PC-3 (cell line): Measurements from ENCODE around the gene CD52. TPM values are rescaled to one million over a fixed set of nuclear protein-coding genes. Genes with fewer than 3 reads are reported as not detected.

Experiments
- ATAC-seq: fragments of 200-7000 bp; cut with Tn5 transposase; 2 replicates; pipeline ENCODE4 v1.9.1; 2020; ENCODE audit warnings: mild to moderate bottlenecking, moderate library complexity
- BruUV-seq: library from RNA; stranded (reverse); fragments of 400-500 nt; replicated peaks from 2 replicates; lab custom pipeline; 2021; lab: Mats Ljungman, UMichigan
- CTCF ChIA-PET: fragments of 300-600 bp; sonication (Branson Sonifier 250); formaldehyde crosslinking; loops from one replicate; lab custom pipeline; 2022; ENCODE audit warnings: antibody characterized with exemption; lab: Charles Lee
- POLR2A ChIA-PET: fragments of 300-600 bp; sonication (Branson Sonifier 250); formaldehyde crosslinking; loops from one replicate; lab custom pipeline; 2022; ENCODE audit warnings: antibody characterized with exemption; ENCODE audit not compliant: unreplicated experiment; lab: Charles Lee
- DNase-seq: peaks from one replicate; pipeline ENCODE4 v3.0.0-alpha.2; 2015
- H2AFZ ChIP-seq: fragments of 300-600 bp; sonication (generic); 2 replicates; pipeline ENCODE4 v1.6.0; 2016; ENCODE audit warnings: antibody characterized with exemption, low read length
- H3F3A ChIP-seq: fragments of 300-600 bp; sonication (generic); one replicate; pipeline ENCODE4 v1.6.0; 2017; ENCODE audit warnings: antibody characterized with exemption, low read length, control low read depth, mild to moderate bottlenecking; ENCODE audit not compliant: unreplicated experiment
- H3K27ac ChIP-seq: fragments of 300-600 bp; sonication (generic); 2 replicates; pipeline ENCODE4 v1.5.1; 2016; ENCODE audit warnings: mild to moderate bottlenecking, low read length
- H3K27me3 ChIP-seq: fragments of 300-600 bp; sonication (generic); 2 replicates; pipeline ENCODE4 v1.6.1; 2016; ENCODE audit warnings: low read length, mixed read lengths
- H3K36me3 ChIP-seq: fragments of 300-600 bp; sonication (generic); 2 replicates; pipeline ENCODE4 v1.6.1; 2016; ENCODE audit warnings: low read depth, mixed run types, low read length, mixed read lengths
- H3K4me1 ChIP-seq: fragments of 300-600 bp; sonication (generic); 2 replicates; pipeline ENCODE4 v1.5.1; 2016; ENCODE audit warnings: low read length; ENCODE audit not compliant: insufficient read depth
- H3K4me2 ChIP-seq: fragments of 300-600 bp; sonication (generic); 2 replicates; pipeline ENCODE4 v1.6.0; 2016; ENCODE audit warnings: low read length
- H3K4me3 ChIP-seq: fragments of 300-600 bp; sonication (generic); 2 replicates; pipeline ENCODE4 v1.5.1; 2016; ENCODE audit warnings: mild to moderate bottlenecking, low read length, mixed read lengths
- H3K79me2 ChIP-seq: fragments of 300-600 bp; sonication (generic); 2 replicates; pipeline ENCODE4 v1.6.1; 2017; ENCODE audit warnings: low read length, mixed read lengths
- H3K9ac ChIP-seq: fragments of 300-600 bp; sonication (generic); 2 replicates; pipeline ENCODE4 v1.6.0; 2016; ENCODE audit warnings: mild to moderate bottlenecking, low read length
- H3K9me2 ChIP-seq: fragments of 300-600 bp; sonication (generic); replicated peaks from 2 replicates; pipeline ENCODE4 v1.6.1; 2016; ENCODE audit warnings: mixed run types, low read length, mixed read lengths
- H3K9me3 ChIP-seq: fragments of 300-600 bp; sonication (generic); 2 replicates; pipeline ENCODE4 v1.6.1; 2016; ENCODE audit warnings: low read length, mixed read lengths
- H4K20me1 ChIP-seq: fragments of 300-600 bp; sonication (generic); 2 replicates; pipeline ENCODE4 v1.6.1; 2016; ENCODE audit warnings: low read length, mixed read lengths
- CTCF ChIP-seq: fragments of 300-600 bp; sonication (generic); conservative IDR thresholded peaks from 2 replicates; pipeline ENCODE4 v1.5.1; 2017; ENCODE audit warnings: antibody characterized with exemption, low read depth, mild to moderate bottlenecking, low read length
- EZH2 ChIP-seq: fragments of 300-600 bp; sonication (generic); IDR thresholded peaks from one replicate; pipeline ENCODE4 v1.6.1; 2017; ENCODE audit warnings: antibody characterized with exemption, mild to moderate bottlenecking, low read length; ENCODE audit not compliant: unreplicated experiment
- EZH2phosphoT487 ChIP-seq: fragments of 300-600 bp; sonication (generic); IDR thresholded peaks from 2 replicates; pipeline ENCODE4 v1.6.1; 2018; ENCODE audit warnings: mild to moderate bottlenecking, antibody characterized with exemption, low read length, borderline replicate concordance
- intact Hi-C: fragments of 100-400 bp; cut with micrococcal nuclease; formaldehyde crosslinking; loops from 2 replicates; pipeline ENCODE4 v1.9.0; 2023
- total RNA-seq: library from RNA; depleted of rRNA; stranded (reverse); fragments of >200 nt; gene quantifications from 2 replicates; pipeline ENCODE4 v1.2.3, GENCODE V29; 2014

CD52 gene
- total RNA-seq, 1 experiment from 2014 or later = not detected

- H3K9me3 ChIP-seq = no peaks in the 10 kb centered on the region
- BruUV-seq = TSS peak; percentile 16
- peak overlapping the region; percentile 65 for H2AFZ ChIP-seq
- H3K4me1 ChIP-seq = peaks cover 63% of the 10 kb centered on the region
- intact Hi-C loops = loop anchor here (1.0 to 2.0 kb wide), 3 partner anchors 42 to 107 kb away; partner anchors contain the start of genes C1orf232, CEP85 and ZNF593
- no peaks in the 10 kb centered on the region for H3K9me2 ChIP-seq
- TF ChIP-seq EZH2 = no peak
- TF ChIP-seq EZH2phosphoT487 = no peak
- peak; percentile 79 for TF ChIP-seq CTCF
- peak overlapping the region; percentile 99 for H3K27ac ChIP-seq
- ATAC-seq (peak; percentile 55), DNase-seq (peak; percentile 94)
- peak overlapping the region; percentile 75 for H3K9ac ChIP-seq
- H3K27me3 ChIP-seq = no peaks in the 10 kb centered on the region
- H4K20me1 ChIP-seq = no peaks in the 10 kb centered on the region
- H3K4me3 ChIP-seq = no peak overlapping the region; the same call in 1 of the 2 replicates
- H3F3A ChIP-seq = peaks cover 38% of the 10 kb centered on the region
- peaks cover 42% of the 10 kb centered on the region for H3K36me3 ChIP-seq
- POLR2A ChIA-PET = no interaction called here
- H3K4me2 ChIP-seq = peak overlapping the region; percentile 73
- CTCF ChIA-PET = interaction anchor here (0.5 to 1.0 kb wide), 5 partner anchors 42 to 116 kb away, joined by 3 to 6 read pairs (median 5); partner anchors contain the start of gene CEP85
- peaks cover 16% of the 10 kb centered on the region for H3K79me2 ChIP-seq
Observed at GRCh38 chr1:26275580-26276431, 42.0 kb upstream of the CD52 start.

GRCh38 chr1:26276432-26276838 lies 41.3 kb upstream of the CD52 start:
- no TSS peak for BruUV-seq
- POLR2A ChIA-PET = no interaction called here
- intact Hi-C loops = loop anchor here (1.0 to 2.0 kb wide), 2 partner anchors 45 to 108 kb away; partner anchors contain the start of genes C1orf232 and ZNF593
- Histone ChIP-seq H3K4me2 (peak overlapping the region; percentile 73), H3K4me3 (peak overlapping the region; percentile 40; the same call in 1 of the 2 replicates), H3K27me3 (no peaks in the 10 kb centered on the region), H3K4me1 (peaks cover 70% of the 10 kb centered on the region), H3K9me3 (no peaks in the 10 kb centered on the region), H3K9me2 (no peaks in the 10 kb centered on the region), H3K79me2 (peaks cover 22% of the 10 kb centered on the region), H3K9ac (peak overlapping the region; percentile 75), H4K20me1 (peaks cover 5% of the 10 kb centered on the region; the same call in 1 of the 2 replicates), H2AFZ (no peak overlapping the region), H3K27ac (peak overlapping the region; percentile 99), H3F3A (peaks cover 38% of the 10 kb centered on the region), H3K36me3 (peaks cover 42% of the 10 kb centered on the region)
- TF ChIP-seq EZH2 (no peak), EZH2phosphoT487 (no peak), CTCF (no peak)
- CTCF ChIA-PET = interaction anchor here (0.5 to 1.0 kb wide), 3 partner anchors 45 to 589 kb away, joined by 3 to 6 read pairs (median 4); no protein-coding TSS in a partner anchor
- DNase-seq (no peak), ATAC-seq (no peak)
